Neural progenitor cell (in vitro differentiated cells): Measurements from ENCODE around the gene GSTM3.

Experiments used
- EZH2 ChIP-seq: fragments of 200-600 bp; sonication (generic); IDR thresholded peaks from 2 replicates; pipeline ENCODE4 v1.6.1; 2017; ENCODE audit warnings: antibody characterized with exemption, mild to moderate bottlenecking, moderate library complexity
- TF ChIP-seq, protein P1 (sequence below): fragments of 200-600 bp; sonication (generic); IDR thresholded peaks from 2 replicates; pipeline ENCODE4 v1.5.1; 2017; ENCODE audit warnings: antibody characterized with exemption, mild to moderate bottlenecking

DNA sequence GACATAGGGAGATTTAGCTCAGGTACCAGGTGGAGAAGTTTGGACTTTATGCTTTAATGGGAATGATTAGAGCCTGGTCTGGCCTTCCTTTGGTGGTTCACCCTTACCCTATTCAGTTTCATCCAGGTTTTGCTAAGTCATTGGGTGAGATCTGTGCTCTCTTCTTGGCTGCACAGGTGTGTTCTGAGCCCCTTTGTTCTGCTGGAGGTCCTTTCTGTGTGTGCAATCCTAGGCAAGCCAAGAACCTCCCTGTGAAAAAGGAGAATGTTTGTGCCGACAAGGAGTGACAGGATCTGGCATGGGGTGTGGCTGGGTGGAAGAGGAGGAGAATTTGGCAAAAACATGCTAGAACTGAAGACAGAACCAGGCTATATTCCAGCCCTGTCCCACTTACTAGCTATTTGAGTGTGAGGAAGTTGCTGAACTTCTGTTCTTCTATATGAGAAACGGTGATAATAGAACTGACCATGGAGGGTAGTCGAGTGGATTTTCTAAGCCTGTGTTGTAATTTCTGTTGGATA, 24.2 kb downstream of the GSTM3 start:
- TF ChIP-seq, protein P1, sequence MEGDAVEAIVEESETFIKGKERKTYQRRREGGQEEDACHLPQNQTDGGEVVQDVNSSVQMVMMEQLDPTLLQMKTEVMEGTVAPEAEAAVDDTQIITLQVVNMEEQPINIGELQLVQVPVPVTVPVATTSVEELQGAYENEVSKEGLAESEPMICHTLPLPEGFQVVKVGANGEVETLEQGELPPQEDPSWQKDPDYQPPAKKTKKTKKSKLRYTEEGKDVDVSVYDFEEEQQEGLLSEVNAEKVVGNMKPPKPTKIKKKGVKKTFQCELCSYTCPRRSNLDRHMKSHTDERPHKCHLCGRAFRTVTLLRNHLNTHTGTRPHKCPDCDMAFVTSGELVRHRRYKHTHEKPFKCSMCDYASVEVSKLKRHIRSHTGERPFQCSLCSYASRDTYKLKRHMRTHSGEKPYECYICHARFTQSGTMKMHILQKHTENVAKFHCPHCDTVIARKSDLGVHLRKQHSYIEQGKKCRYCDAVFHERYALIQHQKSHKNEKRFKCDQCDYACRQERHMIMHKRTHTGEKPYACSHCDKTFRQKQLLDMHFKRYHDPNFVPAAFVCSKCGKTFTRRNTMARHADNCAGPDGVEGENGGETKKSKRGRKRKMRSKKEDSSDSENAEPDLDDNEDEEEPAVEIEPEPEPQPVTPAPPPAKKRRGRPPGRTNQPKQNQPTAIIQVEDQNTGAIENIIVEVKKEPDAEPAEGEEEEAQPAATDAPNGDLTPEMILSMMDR, result no peak
- no peak for TF ChIP-seq EZH2
